Glomerular visceral epithelial cell (primary cell): Measurements from ENCODE around the gene ZNF629.
A peak's percentile ranks its signal among the peaks of the same experiment; 100 is the strongest.

Source experiments
- DNase-seq: peaks from one replicate; pipeline ENCODE4 v3.0.0-alpha.2; 2016; ENCODE audit errors: extremely low spot score

Gene ZNF629

DNA sequence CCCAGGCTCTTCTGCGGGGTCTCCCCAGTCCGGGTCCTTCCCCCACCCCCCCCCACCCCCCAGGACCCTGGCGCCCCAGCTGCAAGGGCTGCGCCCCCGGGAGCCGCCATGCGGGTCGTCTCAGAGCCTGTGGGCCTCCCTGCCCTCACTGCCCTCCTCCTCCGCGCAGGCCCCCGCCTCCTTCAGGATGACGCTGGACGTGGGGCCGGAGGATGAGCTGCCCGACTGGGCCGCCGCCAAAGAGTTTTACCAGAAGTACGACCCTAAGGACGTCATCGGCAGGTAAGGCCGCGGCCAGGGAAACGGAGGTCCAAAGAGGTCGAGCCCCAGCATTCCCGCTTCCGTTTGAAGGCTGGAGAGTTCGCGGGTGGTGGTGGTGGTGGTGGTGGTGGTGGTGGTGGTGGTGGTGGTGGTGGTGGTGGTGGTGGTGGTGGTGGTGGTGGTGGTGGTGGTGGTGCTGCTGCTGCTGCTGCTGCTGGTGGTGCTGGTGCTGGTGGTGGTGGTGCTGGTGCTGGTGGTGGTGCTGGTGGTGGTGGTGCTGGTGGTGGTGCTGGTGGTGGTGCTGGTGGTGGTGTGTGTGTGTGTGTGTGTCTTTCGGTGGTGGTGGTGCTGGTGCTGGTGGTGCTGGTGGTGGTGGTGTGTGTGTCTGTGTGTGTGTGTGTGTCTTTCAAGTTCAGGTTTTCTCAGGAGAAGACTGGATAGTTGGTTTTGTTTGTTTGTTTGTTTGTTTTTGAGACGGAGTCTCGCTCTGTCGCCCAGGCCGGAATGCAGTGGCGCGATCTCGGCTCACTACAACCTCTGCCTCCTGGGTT is 38.2 kb downstream of the ZNF629 start:
- DNase-seq, result peak; percentile 58

DNA sequence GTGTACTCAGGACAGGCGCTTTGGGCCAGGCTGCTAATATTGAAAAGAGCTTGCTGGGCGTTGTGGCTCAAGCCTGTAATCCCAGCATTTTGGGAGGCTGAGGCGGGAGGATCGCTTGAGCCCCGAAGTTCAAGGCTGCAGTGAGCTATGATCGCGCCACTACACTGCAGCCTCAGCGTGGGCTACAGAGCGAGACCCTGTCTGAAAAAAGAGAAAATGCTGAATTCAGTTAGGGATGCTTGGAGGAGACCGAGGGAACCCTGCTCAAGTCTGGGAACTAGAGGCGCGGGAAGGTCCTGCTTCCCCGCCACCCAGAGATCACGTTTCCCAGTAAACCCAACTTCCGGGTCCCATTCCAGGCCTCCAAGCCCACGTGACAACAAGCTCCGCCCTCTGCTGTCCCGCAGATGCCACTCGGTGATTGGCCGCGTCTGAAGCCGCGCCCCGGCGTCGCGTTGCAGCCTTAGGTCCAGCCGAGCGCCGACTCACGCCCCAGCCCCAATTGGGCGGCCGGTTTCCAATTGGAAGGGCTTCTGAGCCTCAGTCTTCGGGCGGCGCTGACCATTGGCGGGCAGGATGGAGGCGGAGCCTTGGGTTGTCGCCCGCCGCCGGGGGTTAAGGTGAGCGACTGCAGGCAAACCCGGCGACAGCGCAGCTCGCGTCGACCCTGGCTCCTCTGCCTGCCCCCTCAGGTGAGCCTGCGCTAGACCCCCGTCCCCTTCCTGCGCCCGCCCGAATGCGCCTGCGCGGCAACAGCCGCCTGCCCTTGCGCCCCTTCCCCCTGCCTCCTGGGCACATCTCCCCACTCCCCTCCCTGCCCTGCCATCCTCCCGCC is 39.0 kb downstream of the ZNF629 start, which contains the start of gene PHKG2:
TSS of gene PHKG2 (plus strand) at position 627 of the 835 bp plus-strand sequence. CDS start 396 bp downstream, outside the sequence.
- DNase-seq, result peak; percentile 98

DNA sequence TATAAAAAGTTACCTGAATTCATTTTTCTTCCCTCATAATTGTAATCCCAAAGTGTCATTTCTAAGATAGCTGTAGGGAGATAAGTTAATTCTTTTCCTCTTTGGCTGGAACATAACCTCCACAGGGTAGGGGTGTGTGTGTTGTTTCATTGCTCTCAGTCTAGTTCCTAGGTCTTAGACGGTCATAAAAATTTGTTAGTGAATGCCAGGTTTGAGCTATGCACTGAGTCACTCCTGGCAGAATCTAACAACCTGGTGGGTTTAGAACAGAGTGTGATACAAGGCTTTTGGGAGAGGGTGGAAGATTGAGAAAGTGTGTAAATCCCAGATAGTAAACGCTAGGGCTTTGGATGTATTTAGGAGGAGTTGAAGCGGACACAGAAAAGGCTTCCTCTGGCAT is 39.7 kb downstream of the ZNF629 start:
- peak; percentile 18 for DNase-seq

DNA sequence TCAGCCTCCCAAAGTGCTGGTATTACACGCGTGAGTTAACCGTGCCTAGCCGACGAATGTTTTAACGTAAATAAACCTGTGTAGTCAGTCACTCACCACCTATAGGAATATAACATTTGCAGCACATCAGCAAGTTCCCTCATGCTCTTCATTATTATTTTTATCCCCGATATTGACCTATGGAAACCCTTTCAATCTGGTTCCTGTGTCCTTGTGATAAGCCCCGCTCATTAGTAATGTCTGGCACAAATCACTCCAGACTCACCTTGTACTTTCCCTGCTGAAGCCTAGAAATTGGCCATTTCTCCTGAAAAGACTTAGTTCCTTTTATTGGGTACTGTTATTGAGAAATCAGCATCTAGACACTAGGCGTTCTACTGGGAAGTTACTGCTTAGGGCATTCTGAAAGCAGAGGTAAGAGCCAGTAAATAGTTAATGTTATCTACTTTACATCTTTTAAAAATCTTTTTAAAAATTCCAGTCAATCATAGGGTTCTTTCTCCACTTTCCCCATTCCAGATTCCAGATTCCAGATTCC is 40.3 kb downstream of the ZNF629 start:
- DNase-seq, result no peak

DNA sequence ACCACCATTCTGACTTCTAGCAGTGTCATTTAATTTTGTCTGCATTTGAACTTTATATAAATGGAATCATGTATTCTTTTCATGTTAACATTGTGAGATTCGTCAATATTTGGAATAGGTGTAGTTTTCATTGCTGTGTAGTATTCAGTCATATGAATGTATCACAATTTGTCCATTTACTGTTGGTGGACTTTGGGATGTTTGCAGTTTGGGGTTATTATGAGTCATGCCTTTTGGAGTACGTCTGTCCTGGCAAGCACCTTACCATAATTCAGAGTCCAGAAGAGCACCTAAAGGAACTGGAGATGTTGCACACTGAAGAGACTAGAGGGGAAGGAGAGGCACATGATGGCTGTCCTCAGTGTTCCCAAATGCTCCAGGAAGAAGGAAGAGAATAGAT is 41.9 kb downstream of the ZNF629 start:
- no peak for DNase-seq

DNA sequence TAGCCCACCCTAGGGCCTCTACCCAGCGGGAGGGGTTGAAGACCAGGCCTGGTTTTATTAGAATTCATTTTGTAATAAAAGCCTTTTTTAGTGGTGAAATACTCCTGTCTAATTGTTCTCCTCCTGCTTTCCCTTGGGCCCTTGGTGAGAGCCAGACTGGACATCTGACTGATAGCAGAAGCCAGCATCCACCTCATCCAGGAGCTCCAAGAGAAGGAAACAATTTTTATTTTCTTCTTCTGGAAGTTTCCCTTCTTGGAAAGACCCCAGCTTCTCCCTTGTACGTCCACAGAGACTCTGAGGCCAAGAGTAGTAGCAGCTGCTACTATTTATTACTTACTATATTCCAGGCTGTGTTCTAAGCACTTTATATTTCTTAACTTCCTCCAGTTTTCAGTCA is 42.8 kb downstream of the ZNF629 start:
- no peak for DNase-seq

DNA sequence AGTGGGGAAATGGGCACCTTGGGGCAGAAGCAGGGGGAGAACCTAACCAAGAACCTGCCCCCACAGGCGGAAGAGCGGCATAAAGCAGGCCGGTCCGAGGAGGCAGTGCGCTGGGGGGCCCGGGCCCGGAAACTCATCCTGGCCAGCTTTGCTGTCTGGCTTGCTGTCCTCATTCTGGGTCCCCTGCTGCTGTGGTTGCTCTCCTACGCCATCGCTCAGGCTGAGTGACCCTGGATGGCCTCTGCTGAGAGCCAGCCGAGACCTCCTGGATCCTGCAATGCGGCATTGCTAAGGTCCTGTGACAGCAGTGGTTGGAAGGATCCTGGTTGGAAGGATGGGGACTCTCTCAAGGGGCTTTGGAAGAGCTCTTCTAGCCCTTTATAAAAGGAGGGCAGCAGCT is 43.3 kb downstream of the ZNF629 start:
- DNase-seq, result no peak

DNA sequence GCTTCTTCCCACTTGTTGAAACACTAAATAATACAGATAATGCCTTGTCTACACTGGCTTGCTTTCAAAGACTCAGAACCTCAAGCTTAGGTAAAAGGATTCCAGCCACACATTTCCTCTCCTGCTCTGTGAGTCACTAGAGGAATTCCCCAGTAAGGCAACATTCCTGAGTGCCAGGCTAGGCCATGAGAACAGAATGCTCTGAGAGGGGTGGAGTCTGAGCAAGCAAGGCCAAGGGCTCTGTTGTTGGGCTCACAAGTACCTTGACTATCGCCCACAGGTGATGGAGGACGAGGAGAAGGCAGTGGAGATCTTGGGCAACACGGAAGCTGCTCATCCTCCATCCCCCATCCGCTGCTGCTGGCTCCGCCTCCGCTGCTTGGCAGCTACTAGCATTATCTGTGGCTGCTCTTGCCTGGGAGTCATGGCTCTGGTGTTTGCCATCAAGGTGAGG is 45.5 kb downstream of the ZNF629 start:
- peak; percentile 90 for DNase-seq

DNA sequence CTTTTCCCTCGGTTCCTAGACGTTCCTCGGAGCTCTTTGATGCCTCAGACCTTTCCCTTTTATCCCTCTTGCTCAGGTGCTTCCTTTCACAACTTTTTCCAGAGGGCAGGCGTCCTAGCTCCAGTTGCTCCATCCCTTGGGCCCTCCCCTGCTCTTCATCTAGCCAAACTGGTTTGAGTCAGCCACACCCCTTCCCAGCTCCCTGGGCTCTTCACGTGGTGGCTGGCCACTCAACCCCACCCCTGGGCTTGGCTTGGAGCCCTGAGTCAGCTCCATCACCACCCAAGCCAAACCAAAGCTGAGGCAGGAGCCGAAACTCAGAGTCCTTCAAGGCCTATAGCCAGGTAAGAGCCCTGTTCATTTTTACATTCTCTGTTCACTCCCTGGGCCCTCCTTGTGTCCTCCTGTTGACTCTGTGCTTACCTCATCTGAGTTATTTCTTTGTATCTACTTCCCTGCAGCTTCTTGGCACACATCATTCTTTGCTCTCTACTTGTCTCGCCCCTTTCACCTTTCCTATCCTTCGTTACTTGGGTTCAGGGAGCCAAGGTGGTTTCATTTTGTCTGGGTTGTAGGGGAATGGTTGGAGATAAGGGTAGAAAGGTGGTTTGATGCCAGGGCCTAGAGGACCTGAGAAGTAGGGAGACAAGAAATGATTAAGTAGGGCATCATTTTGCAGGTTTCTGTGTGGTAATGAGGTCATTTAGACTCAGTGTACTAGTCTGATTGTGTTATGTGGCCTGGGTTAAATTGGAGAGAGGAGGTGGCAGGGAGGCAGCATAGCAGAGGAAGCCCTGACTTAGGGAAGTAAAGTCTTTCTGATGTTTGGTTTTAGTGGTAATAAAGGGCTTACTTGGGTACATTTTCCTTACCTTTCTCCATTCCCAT is 46.4 kb downstream of the ZNF629 start:
- DNase-seq, result peak; percentile 83

DNA sequence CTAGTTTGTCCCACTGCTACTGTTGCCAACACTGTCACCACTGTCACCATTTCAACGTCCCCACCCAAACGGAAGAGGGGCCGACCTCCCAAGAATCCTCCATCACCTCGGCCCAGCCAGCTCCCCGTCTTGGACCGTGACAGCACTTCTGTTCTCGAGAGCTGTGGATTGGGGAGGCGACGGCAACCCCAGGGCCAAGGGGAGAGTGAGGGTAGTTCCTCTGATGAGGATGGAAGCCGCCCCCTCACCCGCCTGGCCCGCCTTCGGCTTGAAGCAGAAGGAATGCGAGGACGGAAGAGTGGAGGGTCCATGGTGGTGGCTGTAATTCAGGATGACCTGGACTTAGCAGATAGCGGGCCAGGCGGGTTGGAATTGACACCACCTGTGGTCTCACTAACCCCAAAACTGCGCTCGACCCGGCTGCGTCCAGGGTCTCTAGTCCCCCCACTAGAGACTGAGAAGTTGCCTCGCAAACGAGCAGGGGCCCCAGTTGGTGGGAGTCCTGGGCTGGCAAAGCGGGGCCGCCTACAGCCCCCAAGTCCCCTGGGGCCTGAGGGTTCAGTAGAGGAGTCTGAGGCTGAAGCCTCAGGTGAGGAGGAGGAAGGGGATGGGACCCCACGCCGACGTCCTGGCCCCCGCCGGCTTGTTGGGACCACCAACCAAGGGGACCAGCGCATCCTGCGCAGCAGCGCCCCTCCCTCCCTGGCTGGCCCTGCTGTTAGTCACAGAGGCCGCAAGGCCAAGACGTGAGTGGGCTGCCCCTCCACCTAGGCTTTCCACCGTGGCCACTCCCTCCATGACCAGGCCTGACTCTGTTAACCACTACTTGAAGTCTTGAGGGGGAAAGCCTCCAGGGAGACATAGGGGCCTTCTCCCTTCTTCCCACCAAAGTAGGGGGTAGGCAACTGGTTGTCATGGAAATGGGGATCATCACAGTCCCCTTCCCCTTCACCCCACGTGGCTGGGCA is 47.7 kb downstream of the ZNF629 start:
- DNase-seq, result no peak

DNA sequence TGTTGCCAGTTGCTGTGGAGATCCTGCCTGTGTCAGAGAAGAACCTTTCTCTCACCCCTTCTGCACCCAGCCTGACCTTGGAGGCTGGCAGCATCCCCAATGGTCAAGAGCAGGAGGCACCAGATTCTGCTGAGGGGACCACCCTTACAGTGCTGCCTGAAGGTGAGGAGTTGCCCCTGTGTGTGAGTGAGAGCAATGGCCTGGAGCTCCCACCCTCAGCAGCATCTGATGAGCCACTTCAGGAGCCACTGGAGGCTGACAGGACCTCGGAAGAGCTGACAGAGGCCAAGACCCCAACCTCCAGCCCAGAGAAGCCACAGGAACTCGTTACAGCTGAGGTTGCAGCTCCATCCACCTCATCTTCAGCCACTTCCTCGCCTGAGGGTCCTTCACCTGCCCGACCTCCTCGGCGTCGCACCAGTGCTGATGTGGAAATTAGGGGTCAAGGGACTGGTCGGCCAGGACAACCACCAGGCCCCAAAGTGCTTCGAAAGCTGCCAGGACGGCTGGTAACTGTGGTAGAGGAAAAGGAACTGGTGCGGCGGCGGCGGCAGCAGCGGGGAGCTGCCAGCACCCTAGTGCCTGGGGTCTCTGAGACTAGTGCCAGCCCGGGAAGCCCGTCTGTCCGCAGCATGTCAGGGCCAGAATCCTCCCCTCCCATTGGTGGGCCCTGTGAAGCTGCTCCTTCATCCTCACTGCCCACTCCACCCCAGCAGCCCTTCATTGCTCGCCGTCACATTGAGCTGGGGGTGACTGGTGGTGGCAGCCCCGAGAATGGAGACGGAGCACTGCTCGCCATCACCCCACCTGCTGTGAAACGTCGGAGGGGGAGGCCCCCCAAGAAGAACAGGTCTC is 49.0 kb downstream of the ZNF629 start:
- no peak for DNase-seq

DNA sequence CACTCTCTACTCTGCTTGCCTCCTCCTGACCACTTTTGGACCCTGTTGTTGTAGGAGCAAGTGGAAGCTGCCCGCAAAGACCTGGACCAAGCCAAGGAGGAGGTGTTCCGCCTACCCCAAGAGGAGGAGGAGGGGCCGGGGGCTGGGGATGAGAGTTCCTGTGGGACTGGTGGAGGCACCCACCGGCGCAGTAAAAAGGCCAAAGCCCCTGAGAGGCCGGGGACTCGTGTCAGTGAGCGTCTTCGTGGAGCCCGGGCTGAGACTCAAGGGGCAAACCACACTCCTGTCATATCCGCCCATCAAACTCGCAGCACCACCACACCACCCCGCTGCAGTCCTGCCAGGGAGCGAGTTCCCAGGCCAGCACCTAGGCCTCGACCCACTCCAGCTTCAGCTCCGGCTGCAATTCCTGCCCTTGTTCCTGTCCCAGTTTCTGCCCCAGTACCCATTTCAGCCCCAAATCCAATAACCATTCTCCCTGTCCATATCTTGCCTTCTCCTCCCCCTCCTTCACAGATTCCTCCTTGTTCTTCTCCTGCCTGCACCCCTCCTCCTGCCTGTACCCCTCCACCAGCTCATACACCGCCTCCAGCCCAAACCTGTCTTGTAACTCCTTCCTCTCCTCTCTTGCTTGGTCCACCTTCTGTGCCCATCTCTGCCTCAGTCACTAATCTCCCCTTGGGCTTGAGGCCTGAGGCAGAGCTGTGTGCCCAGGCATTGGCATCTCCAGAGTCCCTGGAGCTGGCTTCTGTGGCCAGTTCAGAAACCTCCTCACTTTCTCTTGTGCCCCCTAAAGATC is 49.8 kb downstream of the ZNF629 start:
- no peak for DNase-seq

DNA sequence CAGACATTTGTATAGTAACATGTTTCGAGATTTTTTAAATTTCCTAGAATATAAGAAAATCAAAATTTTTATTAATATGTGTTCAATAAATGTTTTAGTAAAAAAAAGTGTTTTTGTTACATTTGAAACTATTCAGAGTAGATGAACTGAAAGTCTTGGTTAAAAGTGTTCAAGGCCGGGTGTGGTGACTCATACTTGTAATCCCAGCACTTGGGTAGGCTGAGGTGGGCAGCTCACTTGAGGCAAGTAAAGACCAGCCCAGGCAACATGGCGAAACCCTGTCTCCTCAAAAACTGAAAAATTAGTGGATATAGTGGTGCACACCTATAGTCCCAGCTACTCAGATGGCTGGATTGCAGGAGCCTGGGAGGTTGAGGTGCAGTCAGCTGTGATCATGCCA is 55.6 kb downstream of the ZNF629 start:
- DNase-seq, result no peak

DNA sequence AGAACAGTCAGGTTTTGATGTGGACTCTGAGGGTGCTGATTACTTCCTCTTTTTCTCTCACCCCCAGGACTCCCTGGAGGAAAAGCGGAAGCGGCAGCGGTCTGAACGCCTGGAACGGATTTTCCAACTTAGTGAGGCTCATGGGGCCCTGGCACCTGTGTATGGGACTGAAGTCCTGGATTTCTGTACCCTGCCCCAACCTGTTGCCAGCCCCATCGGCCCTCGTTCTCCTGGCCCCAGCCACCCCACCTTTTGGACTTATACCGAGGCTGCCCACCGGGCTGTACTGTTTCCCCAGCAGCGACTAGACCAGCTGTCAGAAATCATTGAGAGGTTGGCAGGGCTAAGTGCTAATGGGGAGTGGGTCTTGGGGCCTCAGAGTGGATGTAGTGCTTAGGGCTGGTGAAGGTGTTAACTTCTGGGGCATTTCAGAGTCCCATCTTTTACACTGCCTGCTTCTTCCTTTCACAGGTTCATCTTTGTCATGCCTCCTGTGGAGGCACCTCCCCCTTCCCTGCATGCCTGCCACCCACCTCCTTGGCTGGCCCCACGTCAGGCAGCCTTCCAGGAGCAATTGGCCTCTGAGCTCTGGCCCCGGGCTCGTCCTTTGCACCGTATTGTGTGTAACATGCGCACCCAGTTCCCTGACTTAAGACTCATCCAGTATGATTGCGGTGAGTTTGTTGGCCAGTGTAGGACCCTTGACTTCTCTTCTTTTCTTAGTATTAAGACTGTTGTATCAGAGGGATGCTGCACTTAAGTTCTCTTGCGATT is 57.9 kb downstream of the ZNF629 start:
- no peak for DNase-seq
